Activated T-helper 9 cell treated with anti-CD3 and anti-CD28 coated beads, Interleukin-2, amount 50 U/mL, for 16 hours (primary cell): Measurements from ENCODE around the gene RNF214.
"Not testable (repeated sequence)": the region's sequence is repeated elsewhere in the genome, so short reads cannot be mapped to it uniquely, and the experiment has no call there.

ENCODE experiments used
- DNase-seq: peaks from one replicate; pipeline ENCODE4 v3.0.0-alpha.2; 2020; ENCODE audit warnings: low read depth

The RNF214 gene

GRCh38 chr11:117230999-117231841 is 1.3 kb upstream of the RNF214 start:
- DNase-seq = no peak

GRCh38 chr11:117231842-117232091 is 704 bp upstream of the RNF214 start, which contains the start of gene PCSK7:
Gene PCSK7, minus strand, starts transcription at chr11:117232073. Its CDS starts 2,229 bp downstream, at chr11:117229844.
- no peak for DNase-seq

- DNase-seq = no peak
Measured at GRCh38 chr11:117232911-117233409, 489 bp downstream of the RNF214 start.

- DNase-seq = no peak
Measured at GRCh38 chr11:117238221-117238620, 5.8 kb downstream of the RNF214 start.

- DNase-seq = no peak
Measured at GRCh38 chr11:117239295-117239694, 6.8 kb downstream of the RNF214 start.

GRCh38 chr11:117248341-117248740 is 15.9 kb downstream of the RNF214 start:
- no peak for DNase-seq

- DNase-seq = no peak
Measured at GRCh38 chr11:117249571-117249970, 17.1 kb downstream of the RNF214 start.

GRCh38 chr11:117251506-117251905 is 19.0 kb downstream of the RNF214 start:
- DNase-seq = no peak

- no peak for DNase-seq
Measured at GRCh38 chr11:117255966-117256365, 23.5 kb downstream of the RNF214 start.

- no peak for DNase-seq
Measured at GRCh38 chr11:117256573-117256972, 24.1 kb downstream of the RNF214 start.

- no peak for DNase-seq
Measured at GRCh38 chr11:117258576-117258975, 26.1 kb downstream of the RNF214 start.

- DNase-seq = no peak
Measured at GRCh38 chr11:117259417-117259816, 26.9 kb downstream of the RNF214 start.

GRCh38 chr11:117264624-117265323 is 32.3 kb downstream of the RNF214 start:
- not testable (repeated sequence) for DNase-seq

GRCh38 chr11:117265745-117266144 is 33.3 kb downstream of the RNF214 start:
- DNase-seq = no peak

- DNase-seq = no peak
Measured at GRCh38 chr11:117269856-117270255, 37.4 kb downstream of the RNF214 start.

- DNase-seq = no peak
Measured at GRCh38 chr11:117271208-117271607, 38.7 kb downstream of the RNF214 start.

GRCh38 chr11:117272175-117272574 is 39.7 kb downstream of the RNF214 start:
- DNase-seq = not testable (repeated sequence)

GRCh38 chr11:117273550-117274289 is 41.2 kb downstream of the RNF214 start:
- no peak for DNase-seq

GRCh38 chr11:117278347-117278746 is 45.9 kb downstream of the RNF214 start:
- no peak for DNase-seq

GRCh38 chr11:117279711-117280376 is 47.4 kb downstream of the RNF214 start:
- no peak for DNase-seq

- no peak for DNase-seq
Measured at GRCh38 chr11:117281159-117281558, 48.7 kb downstream of the RNF214 start.

- no peak for DNase-seq
Measured at GRCh38 chr11:117281869-117282268, 49.4 kb downstream of the RNF214 start.
